Skeletal muscle satellite cell (primary cell): ENCODE data around the gene DISP2.

ENCODE experiments used
- H3K27me3 ChIP-seq: 2 replicates; pipeline ENCODE4 v1.7.0; 2013; ENCODE audit warnings: low read length; ENCODE audit not compliant: control insufficient read depth, insufficient read depth
- H3K36me3 ChIP-seq: 2 replicates; pipeline ENCODE4 v1.7.0; 2013; ENCODE audit warnings: mild to moderate bottlenecking, control low read depth, low read length; ENCODE audit not compliant: insufficient read depth
- H3K4me1 ChIP-seq: 2 replicates; pipeline ENCODE4 v1.7.0; 2013; ENCODE audit warnings: low read length; ENCODE audit not compliant: control insufficient read depth, insufficient read depth
- H3K4me2 ChIP-seq: 2 replicates; pipeline ENCODE4 v1.7.0; 2013; ENCODE audit warnings: mild to moderate bottlenecking, low read length
- H3K4me3 ChIP-seq: 2 replicates; pipeline ENCODE4 v1.7.0; 2013; ENCODE audit warnings: low read length
- H3K9ac ChIP-seq: 2 replicates; pipeline ENCODE4 v1.7.0; 2013; ENCODE audit warnings: mild to moderate bottlenecking, low read depth, low read length, moderate library complexity
- H3K9me3 ChIP-seq: replicated peaks from 2 replicates; pipeline ENCODE4 v1.7.0; 2013; ENCODE audit warnings: mild to moderate bottlenecking, control low read depth, low read length

Gene DISP2

GRCh38 chr15:40425681-40426080 is 67.7 kb downstream of the DISP2 start:
- H3K4me2 ChIP-seq: no peak overlapping the region
- H3K4me3 ChIP-seq: no peak overlapping the region
- H3K4me1 ChIP-seq: peaks cover 15% of the 10 kb centered on the region
- H3K9ac ChIP-seq: no peak overlapping the region
- no peaks in the 10 kb centered on the region for H3K9me3 ChIP-seq
- peaks cover 24% of the 10 kb centered on the region for H3K27me3 ChIP-seq
- H3K36me3 ChIP-seq: no peaks in the 10 kb centered on the region

GRCh38 chr15:40427188-40427587 is 69.2 kb downstream of the DISP2 start:
- H3K4me1 ChIP-seq: peaks cover 6% of the 10 kb centered on the region
- no peaks in the 10 kb centered on the region for H3K9me3 ChIP-seq
- no peak overlapping the region for H3K9ac ChIP-seq
- no peaks in the 10 kb centered on the region for H3K36me3 ChIP-seq
- H3K27me3 ChIP-seq: peaks cover 29% of the 10 kb centered on the region
- no peak overlapping the region for H3K4me3 ChIP-seq
- no peak overlapping the region for H3K4me2 ChIP-seq

GRCh38 chr15:40428185-40428584 is 70.2 kb downstream of the DISP2 start:
- Histone ChIP-seq H3K36me3 (no peaks in the 10 kb centered on the region), H3K9me3 (no peaks in the 10 kb centered on the region), H3K9ac (no peak overlapping the region), H3K4me1 (peaks cover 6% of the 10 kb centered on the region), H3K4me3 (no peak overlapping the region), H3K27me3 (peaks cover 39% of the 10 kb centered on the region), H3K4me2 (no peak overlapping the region)
